ENCODE results near the gene TIMM9.

The TIMM9 gene

GRCh38 chr14:58427281-58428117 is at the start of gene TIMM9, which contains the start of gene KIAA0586:
Gene TIMM9, minus strand, starts transcription at chr14:58427531. Its CDS starts 15,586 bp downstream, at chr14:58411945.
Gene KIAA0586, plus strand, starts transcription at chr14:58427719. Its CDS starts 546 bp downstream, at chr14:58428265.
- DNase-seq (ENCODE audit: extremely low read depth, low read depth): peak; percentile 98
- TF ChIP-seq CTCF (IDR thresholded peaks at IDR 0.05; ENCODE audit: low read depth, low read length): no peak

GRCh38 chr14:58476320-58476719 is 49.0 kb upstream of the TIMM9 start:
- no peak for TF ChIP-seq CTCF (IDR thresholded peaks at IDR 0.05; ENCODE audit: low read depth, low read length)
- no peak for DNase-seq (ENCODE audit: extremely low read depth, low read depth)

GRCh38 chr14:58469309-58469708 is 42.0 kb upstream of the TIMM9 start:
- DNase-seq (ENCODE audit: extremely low read depth, low read depth): no peak
- TF ChIP-seq CTCF (IDR thresholded peaks at IDR 0.05; ENCODE audit: low read depth, low read length): no peak

GRCh38 chr14:58467575-58467974 is 40.2 kb upstream of the TIMM9 start:
- TF ChIP-seq CTCF (IDR thresholded peaks at IDR 0.05; ENCODE audit: low read depth, low read length): no peak
- DNase-seq (ENCODE audit: extremely low read depth, low read depth): no peak

GRCh38 chr14:58466459-58466858 is 39.1 kb upstream of the TIMM9 start:
- TF ChIP-seq CTCF (IDR thresholded peaks at IDR 0.05; ENCODE audit: low read depth, low read length): no peak
- no peak for DNase-seq (ENCODE audit: extremely low read depth, low read depth)

GRCh38 chr14:58465421-58465820 is 38.1 kb upstream of the TIMM9 start:
- DNase-seq (ENCODE audit: extremely low read depth, low read depth): no peak
- no peak for TF ChIP-seq CTCF (IDR thresholded peaks at IDR 0.05; ENCODE audit: low read depth, low read length)

GRCh38 chr14:58464652-58465051 is 37.3 kb upstream of the TIMM9 start:
- no peak for DNase-seq (ENCODE audit: extremely low read depth, low read depth)
- TF ChIP-seq CTCF (IDR thresholded peaks at IDR 0.05; ENCODE audit: low read depth, low read length): no peak
